Left cardiac atrium (tissue), 4 donors: ENCODE data around the gene FBXL7. TPM values are rescaled to one million over a fixed set of nuclear protein-coding genes. Genes with fewer than 3 reads are reported as not detected.

Source experiments
- ATAC-seq, 2 donors: fragments of 200-7000 bp; cut with Tn5 transposase; one replicate each; pipeline ENCODE4 v1.9.1; 2020; ENCODE audit warnings: mild to moderate bottlenecking in 2 of 2, moderate library complexity in 2 of 2
- DNase-seq: peaks from one replicate; pipeline ENCODE4 v3.0.0-alpha.2; 2020
- intact Hi-C, 2 donors: fragments of 100-400 bp; cut with DNase I; formaldehyde crosslinking; loops; one replicate each; pipeline versions ENCODE4 v1.14.1 to v1.15.1; 2022 to 2023
- total RNA-seq, 2 donors: library from RNA; stranded (reverse); fragmentation: NEBNext Ultra II Directional; extraction: Animal tissue kit (Norgen Biotek cat#: 25700); gene quantifications; one replicate each; pipeline ENCODE4 v1.2.1, GENCODE V29; 2021
- donor health status: DM: no; HTN: yes; CAD: no.
- donor health status: DM: no; HTN: yes; CAD: no; lungs with severe emphysema.
- donor health status: DM: yes; HTN: yes; CAD: no.
- donor health status: Dilated cardiomyopathy.

FBXL7 gene
- total RNA-seq, 2 donors from 2014 or later: 18.1 to 19.8 TPM

DNA sequence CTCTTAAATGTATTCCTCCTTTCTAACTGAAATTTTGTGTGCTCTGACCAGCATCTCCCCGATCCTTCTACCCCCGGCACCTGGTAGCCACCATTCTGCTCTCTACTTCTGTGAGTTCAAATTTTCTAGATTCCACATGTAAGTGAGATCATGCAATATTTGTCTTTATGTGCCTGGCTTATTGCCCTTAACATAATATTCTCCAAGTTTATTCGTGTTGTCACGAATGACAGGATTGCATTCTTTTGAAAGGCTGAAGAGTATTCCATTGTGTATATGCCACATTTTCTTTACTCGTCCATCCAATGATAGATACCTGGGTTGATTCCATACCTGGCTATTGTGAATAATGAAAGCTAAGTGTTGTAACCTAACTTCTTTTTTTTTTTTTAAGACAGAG is 29.0 kb downstream of the FBXL7 start:
- ATAC-seq (no peak), DNase-seq (no peak)
- intact Hi-C loops: no loop called here

DNA sequence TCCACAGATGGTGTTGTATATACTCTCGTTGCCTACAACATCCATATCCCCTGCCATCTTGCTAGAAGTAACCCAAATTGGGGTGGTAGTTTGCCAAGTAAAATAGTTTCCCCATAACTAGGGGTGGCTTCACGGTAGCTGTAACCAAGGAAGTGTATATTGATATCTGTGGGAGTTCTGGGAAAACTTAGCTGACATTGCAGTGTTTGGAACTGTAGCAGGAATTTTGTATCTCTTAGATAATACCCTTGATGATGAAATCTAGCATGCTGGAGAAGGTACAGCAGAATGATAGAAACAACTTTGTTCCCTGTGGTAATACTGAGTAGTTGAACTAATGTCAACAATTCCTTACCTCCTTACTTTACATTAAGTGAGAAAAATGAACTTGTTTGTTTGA is 29.8 kb downstream of the FBXL7 start:
- peak in 1 of 2 donors; percentile 38 for ATAC-seq
- no peak for DNase-seq
- intact Hi-C loops: no loop called here

DNA sequence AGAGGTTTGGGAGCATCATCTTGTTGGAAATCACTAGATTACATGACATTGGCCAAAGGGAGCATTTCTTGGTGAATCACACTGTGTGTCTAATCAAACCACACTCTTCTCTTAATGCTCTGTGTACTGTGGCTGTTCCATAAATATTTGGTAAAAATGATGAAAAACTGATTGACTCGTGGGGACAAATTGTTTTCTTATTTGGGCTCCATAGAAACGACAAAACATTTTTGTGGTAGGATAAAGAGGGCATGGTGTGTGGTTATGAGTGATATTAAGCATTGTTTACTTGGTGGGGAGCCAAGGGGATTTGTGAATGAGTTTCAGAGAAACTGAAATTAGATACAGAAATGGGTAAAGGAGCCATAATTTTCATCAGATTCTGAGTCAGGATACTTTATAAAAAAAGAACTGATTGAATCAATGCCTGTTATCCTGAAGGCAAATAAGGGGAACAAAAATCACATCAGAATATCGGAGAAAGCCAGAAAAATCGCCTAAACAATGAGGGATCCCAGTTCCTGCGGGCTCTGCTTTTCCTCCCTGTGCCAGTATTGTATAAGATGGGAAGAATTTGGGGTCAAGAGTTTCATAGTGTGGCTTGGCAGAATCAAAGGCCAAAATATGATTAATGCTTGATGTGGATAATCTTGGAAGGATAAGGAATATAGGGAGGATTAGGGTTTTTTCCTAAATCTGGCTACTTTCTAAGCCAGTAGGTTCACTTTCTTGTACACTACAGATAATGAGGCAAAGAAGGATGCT is 33.3 kb downstream of the FBXL7 start:
- ATAC-seq (peak in 1 of 2 donors; percentile 36), DNase-seq (no peak)
- intact Hi-C loops: no loop called here

DNA sequence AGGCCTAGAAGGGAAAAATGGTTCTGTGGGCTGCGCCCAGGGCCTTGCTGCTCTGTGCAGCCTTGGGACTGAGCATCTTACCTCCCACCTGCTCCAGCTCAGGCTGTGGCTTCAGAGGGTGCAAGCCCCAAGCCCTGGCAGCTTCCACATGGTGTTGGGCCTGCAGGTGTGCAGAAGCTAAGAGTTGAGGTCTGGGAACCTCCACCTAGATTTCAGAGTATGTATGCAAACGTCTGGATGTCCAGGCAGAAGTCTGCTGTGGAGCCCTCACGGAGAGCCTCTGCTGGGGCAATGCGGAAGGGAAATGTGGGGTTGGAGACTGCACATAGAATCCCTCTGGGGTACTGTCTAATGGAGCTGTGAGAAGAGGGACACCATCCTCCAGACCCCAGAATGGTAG is 36.0 kb downstream of the FBXL7 start:
- DNase-seq: no peak

DNA sequence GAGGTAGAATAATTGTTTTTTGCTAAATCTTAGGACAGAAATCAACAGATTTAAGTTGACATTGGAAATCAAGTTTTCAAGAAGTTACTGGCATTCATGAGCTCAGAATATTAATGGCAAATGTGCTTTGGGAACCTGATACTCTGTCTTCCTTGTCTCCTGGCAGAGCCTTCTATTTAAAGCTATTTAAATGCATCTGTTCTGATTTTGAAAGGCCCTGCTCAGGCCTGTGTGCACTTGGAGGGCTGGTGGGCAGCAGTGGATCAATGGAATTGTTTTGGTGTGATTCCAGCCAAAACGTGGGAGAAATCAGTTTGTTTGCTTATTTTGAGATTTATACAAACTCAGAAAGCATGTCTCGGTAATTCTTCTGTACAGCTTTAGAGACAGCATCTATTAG is 38.5 kb downstream of the FBXL7 start:
- DNase-seq: no peak
- intact Hi-C loops: no loop called here
- ATAC-seq: no peak

More for the DNA sequence above, 36.0 kb downstream of the FBXL7 start:
- no peak for ATAC-seq
- intact Hi-C loops: no loop called here

DNA sequence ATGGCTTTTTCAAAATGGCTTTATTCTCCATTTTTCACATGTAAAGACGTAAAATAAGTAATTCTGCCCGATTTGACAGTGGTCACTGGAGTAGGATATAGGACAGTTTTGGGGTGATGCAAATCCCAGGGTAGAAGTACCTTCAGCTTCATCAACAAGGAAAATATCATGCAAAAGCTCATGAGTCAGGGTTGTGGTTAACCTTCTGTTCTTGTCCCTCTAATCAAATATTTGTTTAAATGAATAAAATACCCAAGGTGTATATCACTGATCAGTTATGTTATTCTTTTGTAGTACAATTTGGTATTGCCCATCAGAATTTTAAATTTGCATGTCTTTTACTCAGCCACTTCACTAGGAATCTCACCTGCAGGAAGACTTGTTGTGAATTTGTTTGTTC is 40.0 kb downstream of the FBXL7 start:
- ATAC-seq: no peak
- intact Hi-C loops: no loop called here
- no peak for DNase-seq

DNA sequence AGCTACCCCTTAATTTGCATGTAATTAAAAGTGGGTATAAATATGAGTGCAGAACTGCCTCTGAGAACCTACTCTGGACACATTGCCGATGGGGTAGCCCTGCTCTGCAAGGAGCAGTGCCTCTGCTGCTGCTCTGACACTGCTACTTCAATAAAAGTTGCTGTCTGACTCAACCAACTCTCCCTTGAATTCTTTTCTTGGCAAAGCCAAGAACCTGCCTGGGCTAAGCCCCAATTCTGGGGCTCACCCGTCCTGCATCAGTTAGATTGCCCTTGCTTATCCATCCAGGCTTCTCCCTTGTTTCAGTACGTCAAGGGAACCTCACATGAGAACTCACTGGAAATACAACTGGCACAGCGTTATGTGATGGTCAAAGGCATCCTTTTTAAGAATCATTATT is 44.1 kb downstream of the FBXL7 start:
- ATAC-seq: peak in 1 of 2 donors; percentile 59
- intact Hi-C loops: no loop called here
- DNase-seq: no peak

DNA sequence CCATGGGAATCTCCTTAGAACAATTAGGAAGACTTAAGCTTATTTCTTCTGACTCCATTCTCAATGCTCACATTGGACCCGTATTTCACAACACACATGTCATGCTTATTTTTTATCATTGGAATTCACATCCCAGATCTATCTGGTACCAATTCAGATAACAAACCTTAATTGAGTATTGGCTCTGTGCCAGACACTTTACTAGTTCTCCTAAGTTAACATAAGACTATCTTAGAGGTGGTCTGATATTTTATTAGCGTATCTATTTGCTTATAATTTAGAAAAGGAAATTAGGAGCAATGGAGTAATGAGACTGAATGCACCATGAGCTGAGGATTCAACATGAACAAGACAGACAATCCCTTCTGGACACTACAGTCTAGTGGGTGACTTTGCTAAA is 45.1 kb downstream of the FBXL7 start:
- intact Hi-C loops: no loop called here
- no peak for DNase-seq

DNA sequence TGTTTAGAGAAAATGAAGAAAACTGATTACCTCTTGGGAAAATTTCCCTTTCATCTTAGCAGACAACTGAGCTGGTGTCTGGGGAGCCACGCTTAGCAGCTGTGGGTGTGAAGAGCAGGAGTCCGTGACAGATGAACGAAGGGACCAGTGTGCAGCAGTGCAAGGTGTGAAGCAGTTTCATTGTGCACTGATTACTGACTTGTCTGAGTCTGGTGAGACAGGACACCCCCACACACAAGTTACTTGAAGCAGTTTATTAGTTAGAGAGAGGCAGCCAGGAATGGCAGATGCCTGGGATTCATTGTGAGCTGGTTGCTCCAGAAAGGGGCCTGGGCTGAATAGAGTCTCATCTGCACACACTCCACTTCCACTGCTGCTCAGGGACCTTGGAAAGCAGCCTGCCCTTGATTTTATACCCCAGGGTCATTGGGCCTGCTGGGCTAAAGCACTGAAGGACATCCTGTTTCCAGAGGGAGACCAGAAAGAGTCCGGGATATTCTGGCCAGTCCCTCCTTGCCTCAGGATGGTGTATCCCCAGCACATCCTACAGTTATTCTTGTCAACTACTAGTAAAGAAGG is 47.4 kb downstream of the FBXL7 start:
- DNase-seq: no peak
- intact Hi-C loops: no loop called here
- no peak for ATAC-seq

More for the DNA sequence above, 45.1 kb downstream of the FBXL7 start:
- no peak for ATAC-seq

DNA sequence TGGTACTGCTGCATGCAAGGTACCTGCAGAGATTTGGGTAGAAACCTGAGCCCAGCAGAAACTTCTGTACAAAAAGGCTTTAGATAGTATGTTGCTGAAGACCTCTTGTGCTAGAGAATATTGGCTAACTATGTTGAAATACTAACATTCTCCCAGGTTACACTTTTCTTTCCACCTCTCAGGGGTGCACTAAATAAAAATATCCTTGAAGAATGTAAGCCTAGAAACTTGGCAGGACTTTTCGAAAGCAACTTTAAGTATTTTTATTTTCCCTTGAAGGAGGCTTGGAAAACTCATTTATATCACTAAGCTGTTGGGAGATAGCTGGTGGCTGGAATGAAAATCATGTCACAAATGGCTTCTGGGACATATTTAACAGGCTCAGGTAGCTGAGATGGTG is 50.0 kb downstream of the FBXL7 start:
- DNase-seq (no peak), ATAC-seq (no peak)
- intact Hi-C loops: no loop called here

DNA sequence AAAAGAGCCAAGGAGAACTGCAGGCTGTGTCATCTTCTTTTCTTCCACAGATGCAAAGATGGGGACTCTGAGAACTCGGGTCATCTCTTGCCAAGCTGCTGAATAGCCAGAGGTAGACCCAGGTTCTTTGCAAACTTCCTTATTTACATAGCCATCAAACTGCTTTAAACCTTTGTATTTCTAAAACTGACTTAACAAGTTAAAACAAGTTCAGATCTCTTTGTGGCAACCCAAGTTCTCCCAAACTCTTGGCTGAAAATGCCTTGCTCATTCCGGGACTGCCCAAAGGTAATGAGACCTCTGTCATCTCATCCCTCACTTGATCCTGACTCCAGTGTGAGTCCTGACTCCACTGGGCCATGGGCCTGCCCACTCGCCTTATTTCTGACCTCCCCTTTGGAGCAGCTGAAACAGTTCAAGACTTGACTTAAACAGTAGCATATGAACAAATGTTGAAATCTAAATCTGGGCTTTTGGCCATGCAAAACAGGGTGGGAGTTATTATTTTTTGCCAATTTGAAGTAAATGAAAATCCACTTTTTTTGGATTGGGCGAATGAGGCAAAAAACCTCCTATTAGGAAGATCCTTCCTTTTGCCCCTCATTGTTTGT is 50.6 kb downstream of the FBXL7 start:
- DNase-seq (no peak), ATAC-seq (peak; percentile 55 to 66)
- intact Hi-C loops: no loop called here

DNA sequence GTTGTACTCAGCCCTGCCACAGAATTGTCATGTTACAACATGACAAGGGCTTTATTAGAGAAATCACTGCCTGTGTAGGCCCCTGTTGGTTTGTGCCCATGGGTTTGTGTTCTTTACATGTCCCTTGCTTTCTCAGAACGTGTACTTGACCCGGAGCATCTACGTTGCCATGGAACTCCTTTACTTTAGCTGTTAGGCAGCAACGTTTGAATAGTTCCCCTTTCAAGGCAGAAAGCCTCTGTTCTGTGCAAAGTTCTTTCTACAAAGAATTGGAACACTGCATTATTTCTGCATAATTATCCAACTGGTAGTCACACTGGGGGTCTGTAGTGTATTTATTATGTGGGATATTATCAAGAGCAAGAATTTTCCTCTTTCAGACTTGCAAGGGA is 51.1 kb downstream of the FBXL7 start:
- intact Hi-C loops: no loop called here
- ATAC-seq (no peak), DNase-seq (no peak)

DNA sequence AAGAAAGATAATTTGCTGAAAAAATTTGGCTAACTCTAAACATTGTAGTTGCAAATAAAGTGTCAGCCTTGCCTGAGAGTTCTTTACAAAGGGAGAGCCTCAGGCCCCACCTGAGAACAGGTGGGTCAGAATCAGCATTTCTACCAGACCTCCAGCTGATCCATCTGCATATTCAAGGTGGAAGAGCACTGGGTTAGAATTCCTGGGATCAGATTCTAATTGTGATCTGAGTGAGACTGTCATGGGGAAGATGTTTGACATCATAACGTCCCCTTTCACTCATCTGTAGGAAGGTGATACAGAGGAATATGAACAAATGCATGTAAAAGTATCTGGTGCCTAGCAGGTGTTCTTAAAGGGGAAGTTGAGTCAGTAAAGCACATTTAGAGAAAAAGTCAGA is 54.6 kb downstream of the FBXL7 start:
- DNase-seq (no peak), ATAC-seq (no peak)
- intact Hi-C loops: no loop called here

DNA sequence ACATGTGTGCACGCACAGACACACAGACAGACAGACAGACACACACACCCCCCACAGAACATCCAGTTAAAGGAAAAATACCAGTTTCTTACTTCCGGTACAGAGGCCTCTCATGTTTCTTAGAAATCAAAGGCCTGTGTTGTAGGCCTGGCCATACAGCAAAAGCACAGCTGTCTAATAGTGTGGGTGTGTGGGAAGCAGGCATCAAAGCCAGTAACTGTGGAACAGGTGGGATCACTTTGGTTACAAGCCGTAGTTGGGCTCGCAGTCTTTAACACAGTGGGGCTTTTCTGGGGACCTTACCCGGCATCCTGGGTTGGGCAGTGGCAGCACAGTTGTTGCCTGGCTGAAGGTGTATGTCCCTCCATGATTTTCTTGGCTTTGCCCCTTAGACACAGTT is 55.2 kb downstream of the FBXL7 start:
- ATAC-seq: no peak

DNA sequence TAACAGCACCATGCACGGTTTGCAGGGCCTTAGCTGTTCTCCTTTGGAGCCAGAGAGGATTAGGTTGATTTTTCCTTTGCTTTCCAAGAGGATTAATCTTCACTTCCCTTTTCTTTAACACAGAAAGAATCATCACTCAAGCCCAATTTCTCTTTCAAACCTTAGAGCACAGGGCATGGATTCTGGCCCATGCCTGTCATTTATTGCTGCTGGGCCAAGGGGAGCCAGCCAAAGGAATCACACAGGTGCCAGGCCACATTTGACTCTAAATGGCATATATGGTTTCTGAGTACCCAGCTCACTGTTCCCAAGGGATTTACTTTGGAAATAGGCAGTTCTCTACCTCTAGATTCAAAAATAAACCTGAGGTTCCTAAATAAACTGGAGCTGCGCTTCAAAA is 58.3 kb downstream of the FBXL7 start:
- intact Hi-C loops: no loop called here
- no peak for ATAC-seq
- no peak for DNase-seq

More for the DNA sequence above, 55.2 kb downstream of the FBXL7 start:
- intact Hi-C loops: no loop called here
- no peak for DNase-seq

DNA sequence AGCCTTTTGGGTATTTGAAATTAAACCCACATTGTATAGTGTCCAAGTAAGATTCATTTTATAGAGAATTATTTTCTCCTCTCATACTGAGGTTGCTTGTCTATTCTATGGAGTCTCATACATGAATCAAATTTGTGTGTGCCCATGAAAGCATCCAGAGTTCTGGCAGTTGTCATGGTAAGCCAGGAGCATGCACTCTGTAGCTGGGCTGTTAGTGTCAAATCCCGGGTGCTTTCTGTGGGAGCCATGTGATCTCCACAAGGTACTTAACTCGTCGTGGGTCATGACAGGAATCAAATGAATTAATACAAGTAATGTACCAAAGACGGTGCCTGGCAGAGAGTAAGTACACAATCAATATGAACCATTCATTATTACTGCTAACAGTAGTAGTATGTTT is 58.7 kb downstream of the FBXL7 start:
- no peak for ATAC-seq
- intact Hi-C loops: no loop called here
- no peak for DNase-seq

DNA sequence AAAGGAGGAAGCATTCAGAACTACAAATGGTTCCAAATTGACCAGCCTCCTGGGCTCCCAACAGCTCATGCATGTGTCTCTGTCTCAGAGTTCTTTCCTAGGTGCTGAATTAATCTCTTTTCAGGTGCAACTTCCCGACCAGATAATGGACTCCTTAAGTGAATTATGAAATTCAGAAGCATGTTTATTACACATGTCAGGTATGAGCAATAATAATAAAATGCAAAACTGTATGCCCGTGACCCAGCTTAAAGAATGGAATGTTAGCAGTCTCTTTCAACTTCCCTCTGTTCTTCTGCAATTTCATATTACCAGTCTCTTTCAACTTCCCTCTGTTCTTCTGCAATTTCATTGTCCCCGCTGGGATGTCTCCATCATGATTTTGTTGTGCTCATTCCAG is 60.4 kb downstream of the FBXL7 start:
- ATAC-seq: no peak
- intact Hi-C loops: no loop called here
- no peak for DNase-seq

DNA sequence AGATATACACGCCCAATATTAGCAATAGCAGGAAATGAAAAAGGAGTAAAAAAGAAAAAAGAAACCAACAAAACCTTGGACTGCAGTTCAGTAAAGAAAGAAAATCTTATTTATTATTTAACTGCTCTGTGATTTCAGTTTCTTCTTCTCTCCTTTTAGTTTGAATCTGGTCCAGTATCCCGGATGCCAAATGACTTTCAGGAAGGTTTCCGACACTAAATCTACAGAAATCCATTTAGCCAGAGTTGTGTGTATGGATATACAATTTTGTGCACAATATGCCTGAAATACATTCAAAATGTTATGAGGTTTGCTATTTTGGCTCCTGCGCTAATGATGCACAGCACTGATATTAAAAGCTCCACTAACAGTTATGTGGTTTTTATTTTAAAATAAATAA is 64.5 kb downstream of the FBXL7 start:
- ATAC-seq (no peak), DNase-seq (no peak)
- intact Hi-C loops: no loop called here

DNA sequence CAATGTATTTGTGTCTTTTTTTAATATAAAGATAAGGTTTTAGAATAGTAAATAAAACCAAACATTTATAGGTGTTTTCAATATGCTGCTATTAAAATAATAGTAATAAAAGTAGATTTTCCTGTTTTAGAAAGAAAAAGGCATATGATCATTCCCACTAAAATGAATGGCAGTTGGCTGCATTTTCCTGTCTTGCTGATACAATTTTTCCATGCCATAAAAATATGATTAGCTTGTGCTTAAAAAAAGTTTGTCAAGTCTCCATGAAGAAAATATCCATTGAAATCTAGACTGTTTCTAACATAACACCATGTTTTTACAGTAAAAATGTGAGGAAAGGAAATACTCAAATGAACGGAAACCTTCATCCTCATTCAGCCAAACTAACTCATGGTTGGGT is 65.0 kb downstream of the FBXL7 start:
- DNase-seq (no peak), ATAC-seq (no peak)
- intact Hi-C loops: no loop called here

DNA sequence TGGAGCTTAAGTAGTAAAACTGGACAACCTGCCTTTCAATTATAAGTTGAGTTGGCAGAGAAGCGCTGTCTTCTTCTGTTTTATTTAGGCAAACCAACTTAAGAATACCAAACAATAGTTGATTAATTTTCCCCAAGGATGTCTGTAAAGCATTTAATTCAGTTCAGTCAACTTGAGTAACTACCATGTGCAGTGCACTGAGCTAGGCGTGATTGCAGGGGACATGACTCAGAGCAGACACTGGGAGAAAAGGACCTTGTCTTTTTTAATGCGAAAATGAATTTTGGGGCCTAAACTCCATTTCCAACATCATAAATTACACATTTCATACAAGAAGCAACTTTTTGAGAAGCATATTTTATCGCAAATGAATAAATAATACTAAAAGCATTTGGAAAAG is 66.3 kb downstream of the FBXL7 start:
- ATAC-seq (no peak), DNase-seq (no peak)
- intact Hi-C loops: no loop called here

DNA sequence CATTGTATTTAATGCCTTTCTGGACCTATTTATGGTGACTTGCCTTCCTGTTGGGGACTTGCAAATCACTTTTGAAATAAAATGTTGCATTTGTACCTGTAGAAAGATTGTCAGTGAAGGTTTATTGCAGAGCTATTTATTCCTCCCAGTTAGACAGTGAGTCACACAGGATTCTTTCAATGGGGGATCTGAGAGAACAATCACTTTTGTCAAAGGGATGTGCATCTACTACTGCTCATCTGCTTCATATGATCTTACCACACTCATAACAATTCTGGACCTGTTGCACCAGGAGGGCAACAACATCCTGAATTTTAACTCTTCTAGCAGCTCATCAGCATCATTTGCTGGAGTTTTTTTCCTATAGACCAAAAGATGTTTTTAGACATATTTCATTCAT is 66.8 kb downstream of the FBXL7 start:
- intact Hi-C loops: no loop called here
- DNase-seq (no peak), ATAC-seq (no peak)
